GM12873 (cell line): Measurements from ENCODE around the gene TBPL1.

Source experiments
- CTCF ChIP-seq: IDR thresholded peaks from 2 replicates; pipeline ENCODE4 v1.5.1; 2012; ENCODE audit warnings: low read depth, mild to moderate bottlenecking, moderate library complexity, low read length, control low read depth; ENCODE audit not compliant: insufficient read depth; ENCODE audit errors: missing control alignments

The TBPL1 gene

GRCh38 chr6:134020071-134020470 is 67.0 kb downstream of the TBPL1 start:
- no peak for TF ChIP-seq CTCF

GRCh38 chr6:134020543-134020942 is 67.5 kb downstream of the TBPL1 start:
- no peak for TF ChIP-seq CTCF

- TF ChIP-seq CTCF, result no peak
Observed at GRCh38 chr6:134020968-134021367, 67.9 kb downstream of the TBPL1 start.

GRCh38 chr6:134021396-134022122 is 68.5 kb downstream of the TBPL1 start:
- no peak for TF ChIP-seq CTCF

- TF ChIP-seq CTCF, result no peak
Observed at GRCh38 chr6:134022650-134023049, 69.6 kb downstream of the TBPL1 start.

GRCh38 chr6:134026597-134026996 is 73.6 kb downstream of the TBPL1 start:
- TF ChIP-seq CTCF, result no peak

GRCh38 chr6:134028438-134028837 is 75.4 kb downstream of the TBPL1 start:
- no peak for TF ChIP-seq CTCF
